T follicular helper cell (primary cell): ENCODE results near the gene SMIM36.
"Not testable (repeated sequence)": the region's sequence is repeated elsewhere in the genome, so short reads cannot be mapped to it uniquely, and the experiment has no call there.

Source experiments
- DNase-seq: peaks from one replicate; pipeline ENCODE4 v3.0.0-alpha.2; 2020; ENCODE audit warnings: low read depth

The SMIM36 gene

GRCh38 chr17:55414983-55415382 is 96.3 kb downstream of the SMIM36 start:
- DNase-seq: no peak

GRCh38 chr17:55413825-55414489 is 97.3 kb downstream of the SMIM36 start:
- no peak for DNase-seq

- no peak for DNase-seq
These were observed 99.8 kb downstream of the SMIM36 start for GRCh38 chr17:55411463-55411855.

GRCh38 chr17:55410722-55411462 is 100.4 kb downstream of the SMIM36 start:
- DNase-seq: no peak

- no peak for DNase-seq
These were observed 102.0 kb downstream of the SMIM36 start for GRCh38 chr17:55409030-55409800.

- DNase-seq: no peak
These were observed 103.3 kb downstream of the SMIM36 start for GRCh38 chr17:55407641-55408566.

GRCh38 chr17:55405600-55405999 is 105.7 kb downstream of the SMIM36 start:
- no peak for DNase-seq

GRCh38 chr17:55404197-55404596 is 107.1 kb downstream of the SMIM36 start:
- DNase-seq: not testable (repeated sequence)

- DNase-seq: no peak
These were observed 108.9 kb downstream of the SMIM36 start for GRCh38 chr17:55402374-55402773.
